ENCODE results near the gene MCF2L.

The MCF2L gene

GRCh38 chr13:113125506-113126264 is 156.7 kb downstream of the MCF2L start:
- DNase-seq (ENCODE audit: low spot score): no peak

- DNase-seq (ENCODE audit: low spot score): no peak
These were observed 157.5 kb downstream of the MCF2L start for GRCh38 chr13:113126265-113127150.

- DNase-seq (ENCODE audit: low spot score): no peak
These were observed 160.5 kb downstream of the MCF2L start for GRCh38 chr13:113129480-113129879.

- DNase-seq (ENCODE audit: low spot score): no peak
These were observed 161.1 kb downstream of the MCF2L start for GRCh38 chr13:113129921-113130750.

- DNase-seq (ENCODE audit: low spot score): no peak
These were observed 166.3 kb downstream of the MCF2L start for GRCh38 chr13:113135281-113135760.

GRCh38 chr13:113137691-113138298 is 168.8 kb downstream of the MCF2L start:
- no peak for DNase-seq (ENCODE audit: low spot score)

GRCh38 chr13:113138792-113139551 is 170.0 kb downstream of the MCF2L start:
- DNase-seq (ENCODE audit: low spot score): no peak

- no peak for DNase-seq (ENCODE audit: low spot score)
These were observed 170.6 kb downstream of the MCF2L start for GRCh38 chr13:113139577-113139976.

GRCh38 chr13:113140677-113141600 is 171.9 kb downstream of the MCF2L start:
- DNase-seq (ENCODE audit: low spot score): no peak

GRCh38 chr13:113141601-113141970 is 172.6 kb downstream of the MCF2L start:
- no peak for DNase-seq (ENCODE audit: low spot score)

GRCh38 chr13:113142876-113143275 is 173.9 kb downstream of the MCF2L start:
- DNase-seq (ENCODE audit: low spot score): no peak

GRCh38 chr13:113143466-113144254 is 174.6 kb downstream of the MCF2L start:
- DNase-seq (ENCODE audit: low spot score): no peak

- no peak for DNase-seq (ENCODE audit: low spot score)
These were observed 175.2 kb downstream of the MCF2L start for GRCh38 chr13:113144255-113144629.

GRCh38 chr13:113145496-113145895 is 176.5 kb downstream of the MCF2L start:
- DNase-seq (ENCODE audit: low spot score): no peak

- no peak for DNase-seq (ENCODE audit: low spot score)
These were observed 177.0 kb downstream of the MCF2L start for GRCh38 chr13:113145911-113146598.

- no peak for DNase-seq (ENCODE audit: low spot score)
These were observed 177.7 kb downstream of the MCF2L start for GRCh38 chr13:113146750-113147149.

- no peak for DNase-seq (ENCODE audit: low spot score)
These were observed 178.2 kb downstream of the MCF2L start for GRCh38 chr13:113147206-113147605.

- DNase-seq (ENCODE audit: low spot score): no peak
These were observed 179.4 kb downstream of the MCF2L start for GRCh38 chr13:113148407-113148806.
